RWPE2 (cell line): ENCODE results near the gene PLCB4.

Experiments
- ATAC-seq: fragments of 200-7000 bp; cut with Tn5 transposase; 3 replicates; pipeline ENCODE4 v1.9.1; 2021; ENCODE audit warnings: low read depth
- DNase-seq: peaks from one replicate; pipeline ENCODE4 v3.0.0-alpha.2; 2020; ENCODE audit warnings: low spot score
- H3K27ac ChIP-seq: fragments of 450-650 bp; 2 replicates; pipeline ENCODE4 v1.5.1; 2017; ENCODE audit warnings: mild to moderate bottlenecking; ENCODE audit not compliant: poor library complexity, severe bottlenecking
- H3K27me3 ChIP-seq: fragments of 250-450 bp; sonication (Bioruptor Pico); 2 replicates; pipeline ENCODE4 v1.5.1; 2021; ENCODE audit warnings: mild to moderate bottlenecking, moderate library complexity; ENCODE audit not compliant: insufficient read depth, poor library complexity, severe bottlenecking
- H3K36me3 ChIP-seq: fragments of 250-450 bp; sonication (Bioruptor Pico); 2 replicates; pipeline ENCODE4 v1.5.1; 2020; ENCODE audit warnings: low read depth, mild to moderate bottlenecking, moderate library complexity
- H3K4me1 ChIP-seq: fragments of 250-450 bp; sonication (Bioruptor Pico); 2 replicates; pipeline ENCODE4 v1.5.1; 2021; ENCODE audit warnings: mild to moderate bottlenecking, moderate library complexity; ENCODE audit not compliant: insufficient read depth, poor library complexity, severe bottlenecking
- H3K4me3 ChIP-seq: fragments of 250-450 bp; sonication (Bioruptor Pico); 2 replicates; pipeline ENCODE4 v1.5.1; 2021; ENCODE audit warnings: mild to moderate bottlenecking, moderate library complexity; ENCODE audit not compliant: severe bottlenecking
- H3K9me3 ChIP-seq: fragments of 250-450 bp; sonication (Bioruptor Pico); 2 replicates; pipeline ENCODE4 v1.5.1; 2021; ENCODE audit warnings: mild to moderate bottlenecking, moderate library complexity; ENCODE audit not compliant: severe bottlenecking
- TF ChIP-seq, protein P1 (sequence below): fragments of 450-650 bp; IDR thresholded peaks from one replicate; pipeline ENCODE4 v1.5.1; 2017; ENCODE audit warnings: mild to moderate bottlenecking, moderate library complexity; ENCODE audit not compliant: poor library complexity, severe bottlenecking

The PLCB4 gene

DNA sequence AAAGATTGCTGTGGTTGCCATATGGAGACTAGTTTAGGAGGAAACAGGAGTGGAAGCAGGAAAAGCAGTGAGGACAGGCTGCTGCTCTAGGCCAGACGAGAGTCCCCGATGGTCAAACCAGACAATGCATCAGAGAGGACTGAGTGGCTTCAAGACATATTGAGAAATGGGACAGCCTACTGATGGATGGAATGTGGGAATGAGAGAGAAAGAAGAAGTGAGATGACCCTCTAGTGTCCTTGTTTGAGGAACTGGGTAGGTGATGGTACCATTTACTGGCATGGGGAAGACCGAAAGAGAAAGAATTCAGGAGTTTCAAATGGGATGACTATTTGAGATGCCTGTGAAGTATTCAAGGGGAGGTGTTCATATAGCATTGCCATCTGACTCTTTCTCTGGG is 333.7 kb downstream of the PLCB4 start:
- peaks cover 43% of the 10 kb centered on the region for H3K36me3 ChIP-seq
- no peaks in the 10 kb centered on the region for H3K9me3 ChIP-seq
- H3K27me3 ChIP-seq, result no peaks in the 10 kb centered on the region
- peaks cover 5% of the 10 kb centered on the region for H3K4me1 ChIP-seq
- TF ChIP-seq, protein P1, sequence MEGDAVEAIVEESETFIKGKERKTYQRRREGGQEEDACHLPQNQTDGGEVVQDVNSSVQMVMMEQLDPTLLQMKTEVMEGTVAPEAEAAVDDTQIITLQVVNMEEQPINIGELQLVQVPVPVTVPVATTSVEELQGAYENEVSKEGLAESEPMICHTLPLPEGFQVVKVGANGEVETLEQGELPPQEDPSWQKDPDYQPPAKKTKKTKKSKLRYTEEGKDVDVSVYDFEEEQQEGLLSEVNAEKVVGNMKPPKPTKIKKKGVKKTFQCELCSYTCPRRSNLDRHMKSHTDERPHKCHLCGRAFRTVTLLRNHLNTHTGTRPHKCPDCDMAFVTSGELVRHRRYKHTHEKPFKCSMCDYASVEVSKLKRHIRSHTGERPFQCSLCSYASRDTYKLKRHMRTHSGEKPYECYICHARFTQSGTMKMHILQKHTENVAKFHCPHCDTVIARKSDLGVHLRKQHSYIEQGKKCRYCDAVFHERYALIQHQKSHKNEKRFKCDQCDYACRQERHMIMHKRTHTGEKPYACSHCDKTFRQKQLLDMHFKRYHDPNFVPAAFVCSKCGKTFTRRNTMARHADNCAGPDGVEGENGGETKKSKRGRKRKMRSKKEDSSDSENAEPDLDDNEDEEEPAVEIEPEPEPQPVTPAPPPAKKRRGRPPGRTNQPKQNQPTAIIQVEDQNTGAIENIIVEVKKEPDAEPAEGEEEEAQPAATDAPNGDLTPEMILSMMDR, result no peak
- ATAC-seq, result no peak
- no peak overlapping the region for H3K4me3 ChIP-seq
- H3K27ac ChIP-seq, result no peak overlapping the region
- no peak for DNase-seq

DNA sequence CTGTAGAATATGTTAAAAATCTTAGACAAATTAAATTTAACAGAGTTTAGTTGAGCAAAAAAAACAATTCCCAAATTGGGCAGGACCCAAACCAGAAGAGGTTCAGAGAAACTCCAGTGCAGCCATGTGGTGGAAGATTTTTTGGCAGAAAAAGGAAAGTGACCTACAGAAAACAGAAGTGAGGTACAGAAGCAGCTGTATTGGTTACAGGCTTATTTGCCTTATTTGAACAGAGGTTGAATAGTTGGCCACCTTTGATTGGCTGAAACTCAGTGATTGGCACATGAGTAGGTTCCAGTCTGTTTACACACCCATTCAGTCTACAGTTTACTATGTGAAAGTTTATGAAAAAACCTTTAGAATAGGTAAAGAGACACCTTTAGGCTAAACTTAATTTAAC is 334.6 kb downstream of the PLCB4 start:
- Histone ChIP-seq H3K36me3 (peaks cover 49% of the 10 kb centered on the region), H3K4me3 (no peak overlapping the region), H3K9me3 (no peaks in the 10 kb centered on the region), H3K4me1 (peaks cover 5% of the 10 kb centered on the region), H3K27ac (no peak overlapping the region), H3K27me3 (no peaks in the 10 kb centered on the region)
- DNase-seq, result no peak
- TF ChIP-seq, protein P1, result no peak
- ATAC-seq, result no peak

DNA sequence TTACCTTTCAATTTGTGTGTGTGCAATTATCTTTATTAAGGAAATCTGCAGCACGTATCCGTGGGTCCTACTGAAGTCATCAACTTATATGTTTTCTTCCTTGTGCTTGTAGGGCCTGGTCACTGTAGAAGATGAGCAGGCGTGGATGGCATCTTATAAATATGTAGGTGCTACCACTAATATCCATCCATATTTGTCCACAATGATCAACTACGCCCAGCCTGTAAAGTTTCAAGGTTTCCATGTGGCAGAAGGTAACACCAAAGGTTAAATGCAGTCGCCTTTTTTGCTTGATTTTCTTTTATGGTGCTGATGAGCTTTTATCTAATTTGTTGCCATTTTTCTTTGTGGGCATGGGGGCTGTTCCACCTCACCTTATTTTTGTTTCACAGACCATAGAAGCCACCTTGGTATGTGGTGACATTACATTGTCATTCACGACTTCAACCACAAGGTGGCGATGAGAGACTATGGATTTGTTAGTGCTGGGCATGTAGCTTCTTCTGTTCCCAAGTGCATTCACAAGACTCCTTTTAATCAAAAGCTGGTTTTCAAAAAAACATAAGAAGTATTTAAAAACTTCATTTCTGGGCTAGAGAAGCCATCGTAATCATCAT is 339.0 kb downstream of the PLCB4 start:
- no peak for DNase-seq

DNA sequence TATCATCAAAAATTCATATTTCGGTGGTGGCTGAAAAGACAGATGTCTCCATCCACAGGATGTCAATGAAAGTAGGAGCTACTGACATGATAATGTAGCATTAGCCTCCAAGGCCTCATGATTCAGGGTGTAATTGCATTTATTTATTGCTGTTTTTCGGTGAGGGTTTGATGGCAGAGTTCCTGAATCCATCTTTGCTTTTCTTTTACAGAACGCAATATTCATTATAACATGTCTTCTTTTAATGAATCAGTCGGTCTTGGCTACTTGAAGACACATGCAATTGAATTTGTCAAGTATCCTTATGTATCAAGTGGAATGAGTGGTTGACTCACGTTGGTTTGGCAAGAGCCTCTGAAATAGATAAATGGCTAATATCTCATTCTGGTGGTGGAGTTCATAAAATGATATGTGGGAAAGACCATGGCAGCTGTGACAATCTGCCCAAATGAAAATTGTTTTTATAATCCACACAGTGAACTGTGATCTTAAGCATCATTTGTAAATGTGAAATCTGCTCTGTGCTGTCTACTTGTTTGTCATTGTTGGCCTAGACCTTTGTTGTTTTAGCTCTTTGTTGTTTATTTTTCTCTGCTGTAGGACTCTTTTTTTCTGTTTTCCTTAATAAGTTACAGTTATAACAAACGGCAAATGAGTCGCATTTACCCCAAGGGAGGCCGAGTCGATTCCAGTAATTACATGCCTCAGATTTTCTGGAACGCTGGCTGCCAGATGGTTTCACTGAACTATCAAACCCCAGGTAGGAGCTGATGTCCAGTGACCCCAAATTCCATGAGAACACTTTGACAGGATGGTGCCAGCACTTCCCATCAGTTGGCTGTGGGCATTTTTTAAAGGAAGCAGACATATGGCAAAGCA is 339.8 kb downstream of the PLCB4 start:
- H3K27ac ChIP-seq, result peak overlapping the region; percentile 52
- no peak overlapping the region for H3K4me3 ChIP-seq
- no peaks in the 10 kb centered on the region for H3K27me3 ChIP-seq
- TF ChIP-seq, protein P1, result peak; percentile 77
- peaks cover 30% of the 10 kb centered on the region for H3K36me3 ChIP-seq
- H3K9me3 ChIP-seq, result no peaks in the 10 kb centered on the region
- H3K4me1 ChIP-seq, result peaks cover 3% of the 10 kb centered on the region
- DNase-seq (no peak), ATAC-seq (peak; percentile 32)

More for the DNA sequence above, 339.0 kb downstream of the PLCB4 start:
- H3K9me3 ChIP-seq, result no peaks in the 10 kb centered on the region
- H3K27ac ChIP-seq, result peak overlapping the region; percentile 52
- peaks cover 3% of the 10 kb centered on the region for H3K4me1 ChIP-seq
- TF ChIP-seq, protein P1, result peak; percentile 96
- H3K4me3 ChIP-seq, result no peak overlapping the region
- H3K27me3 ChIP-seq, result no peaks in the 10 kb centered on the region
- peak; percentile 79 for ATAC-seq
- peaks cover 36% of the 10 kb centered on the region for H3K36me3 ChIP-seq
